HG03342 (cell line): ENCODE measurements around the gene SUPT7L.
"Not testable (repeated sequence)": the region's sequence is repeated elsewhere in the genome, so short reads cannot be mapped to it uniquely, and the experiment has no call there.

ENCODE experiments used
- ATAC-seq: cut with Tn5 transposase; IDR thresholded peaks from one replicate; pipeline ENCODE4 v1.9.1; 2021; ENCODE audit warnings: mild to moderate bottlenecking, moderate library complexity; ENCODE audit not compliant: unreplicated experiment

Gene SUPT7L

DNA sequence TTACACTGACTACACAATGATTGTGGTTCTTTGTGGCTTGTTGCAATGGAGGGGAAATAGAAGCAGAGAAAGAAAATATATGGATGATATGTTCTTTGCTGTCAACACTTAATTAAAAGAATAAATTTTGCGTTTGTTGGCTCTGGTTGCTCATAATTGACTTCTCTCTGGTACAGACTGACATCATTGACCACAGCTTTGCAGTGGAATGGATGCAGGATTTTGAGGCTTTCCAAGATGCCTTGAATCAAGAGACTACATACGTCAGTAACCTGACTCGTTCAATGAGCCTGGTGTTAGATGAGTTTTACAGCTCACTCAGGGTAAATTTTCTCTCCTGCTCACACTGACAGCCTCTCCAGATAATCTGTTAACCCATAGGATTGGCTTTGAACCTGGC, 24.7 kb downstream of the SUPT7L start:
- no peak for ATAC-seq

DNA sequence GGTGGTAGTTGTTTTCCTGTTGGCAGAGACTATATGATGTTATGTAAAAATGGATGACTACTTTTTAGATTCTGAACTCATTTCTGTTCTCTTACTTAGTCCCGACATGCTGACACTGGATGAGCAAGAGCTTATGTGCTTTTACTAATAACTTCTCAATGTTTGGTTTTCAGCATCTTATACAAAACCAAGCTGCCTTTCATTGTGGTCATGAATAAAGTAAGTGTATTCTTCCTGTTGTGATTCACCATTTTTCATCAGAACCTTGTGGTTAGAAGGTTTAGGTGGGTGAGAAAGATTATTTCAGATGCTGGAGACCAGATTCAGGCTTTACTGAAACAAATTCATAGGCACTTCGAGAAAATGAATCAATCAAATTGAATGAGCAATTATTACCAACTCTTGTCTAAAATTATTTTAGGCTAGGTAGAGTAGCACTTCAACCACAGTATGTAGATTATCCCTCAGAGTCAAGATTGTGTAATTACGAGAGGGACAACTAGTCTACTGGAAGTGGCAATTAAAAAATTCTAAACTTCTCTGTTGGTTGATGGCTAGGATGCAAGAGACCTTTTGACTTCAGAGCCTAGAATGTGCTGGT, 25.3 kb downstream of the SUPT7L start:
- no peak for ATAC-seq

DNA sequence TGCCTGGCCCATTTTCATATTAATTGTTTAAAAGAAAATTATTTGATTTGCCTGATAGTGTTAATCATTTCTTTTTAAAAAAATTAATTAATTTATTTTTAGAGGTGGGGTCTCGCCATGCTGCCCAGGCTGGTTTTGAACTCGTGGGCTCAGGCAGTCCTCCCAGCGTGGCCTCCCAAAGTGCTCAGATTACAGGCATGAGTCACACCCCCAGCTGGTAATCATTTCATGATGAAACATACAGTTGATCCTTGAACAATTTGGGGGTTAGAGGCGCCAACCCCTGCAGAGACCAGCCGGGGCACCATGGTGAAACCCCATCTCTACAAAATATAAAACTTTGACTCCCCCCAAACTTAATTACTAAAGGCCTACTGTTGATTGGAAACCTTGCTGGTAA, 26.6 kb downstream of the SUPT7L start:
- no peak for ATAC-seq

DNA sequence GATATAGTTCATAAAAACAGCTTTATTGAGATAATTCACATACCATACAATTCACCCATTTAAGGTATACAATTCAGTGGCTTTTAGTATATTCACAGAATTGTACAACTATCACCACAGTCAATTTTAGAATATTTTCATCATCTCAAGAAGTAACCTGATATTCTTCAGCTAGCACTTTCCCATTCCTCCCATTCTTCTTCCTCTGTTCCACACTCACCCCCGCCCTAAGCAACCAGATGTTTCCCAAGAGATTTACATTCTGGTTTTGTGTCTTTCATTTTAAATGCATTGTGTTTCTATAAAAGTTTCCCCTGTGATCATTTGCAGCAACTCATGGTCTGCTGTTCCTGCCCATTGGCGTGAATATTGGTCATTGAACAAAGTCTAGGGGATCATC, 29.1 kb downstream of the SUPT7L start:
- no peak for ATAC-seq

DNA sequence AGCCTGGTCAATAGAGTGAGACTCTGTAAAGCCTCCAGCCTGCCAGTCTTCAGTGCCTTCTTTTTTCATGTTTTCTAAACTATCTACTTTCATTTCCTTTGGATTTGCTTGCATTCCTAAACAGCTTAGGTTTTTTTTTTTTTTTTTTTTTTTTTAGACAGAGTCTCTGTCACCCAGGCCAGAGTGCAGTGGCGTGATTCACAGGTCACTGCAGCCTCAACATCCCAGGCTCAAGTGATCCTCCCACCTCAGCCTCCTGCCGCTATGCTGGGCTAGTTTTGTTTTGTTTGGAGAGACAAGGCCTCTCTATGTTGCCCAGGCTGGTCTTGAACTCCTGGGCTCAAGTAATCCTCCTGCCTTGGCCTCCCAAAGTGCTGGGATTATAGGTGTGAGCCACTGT, 33.2 kb downstream of the SUPT7L start:
- not testable (repeated sequence) for ATAC-seq

DNA sequence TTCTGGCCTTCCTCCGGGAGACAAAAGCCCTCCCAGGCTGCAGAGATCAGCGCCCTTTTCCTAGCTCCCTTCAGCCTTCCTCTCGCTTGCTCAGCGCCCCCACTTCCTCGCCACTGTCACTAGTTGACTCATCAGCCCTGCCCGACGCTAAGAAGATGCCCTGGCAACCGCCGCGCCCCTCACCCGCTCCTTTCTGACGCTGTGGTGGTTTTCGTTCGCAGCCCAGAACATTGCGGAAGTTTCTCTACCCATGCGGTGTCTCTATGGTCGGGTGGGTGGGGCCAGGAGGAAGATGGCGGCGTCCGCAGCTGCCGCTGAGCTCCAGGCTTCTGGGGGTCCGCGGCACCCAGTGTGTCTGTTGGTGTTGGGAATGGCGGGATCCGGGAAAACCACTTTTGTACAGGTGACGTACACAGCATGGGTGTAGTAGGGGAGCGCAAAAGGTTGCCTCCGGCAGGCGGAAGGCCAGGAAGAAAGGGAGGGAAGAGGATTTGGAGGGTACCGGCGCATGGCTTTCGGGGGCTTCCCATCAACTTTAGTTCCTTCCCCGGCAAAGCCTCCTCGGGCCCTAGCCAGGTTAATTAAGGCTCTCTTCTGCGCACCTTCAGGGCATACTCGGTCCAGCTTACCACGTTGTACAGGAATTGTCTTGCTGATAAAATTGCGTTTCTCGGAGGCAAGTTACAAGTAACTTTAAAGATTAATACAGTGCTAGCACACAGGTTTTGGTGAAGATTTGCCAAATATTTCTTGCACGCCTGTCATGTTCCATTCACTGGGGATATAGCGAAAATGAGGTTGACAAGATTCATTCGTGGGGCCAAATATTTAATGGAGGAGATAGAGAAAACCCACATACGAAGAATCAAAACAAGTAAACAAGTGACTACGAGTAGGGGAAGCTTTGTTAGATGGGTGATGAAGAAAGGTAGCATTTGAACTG, 34.4 kb downstream of the SUPT7L start, which contains the start of the genes CCDC121 and GPN1:
TSS of gene CCDC121 (minus strand) at position 246 of the 943 bp plus-strand sequence. CDS start 1,213 bp downstream, outside the sequence.
TSS of gene GPN1 (plus strand) at position 284 of the 943 bp plus-strand sequence. CDS start at position 293, 9 bp downstream.
- ATAC-seq, result peak; percentile 96

DNA sequence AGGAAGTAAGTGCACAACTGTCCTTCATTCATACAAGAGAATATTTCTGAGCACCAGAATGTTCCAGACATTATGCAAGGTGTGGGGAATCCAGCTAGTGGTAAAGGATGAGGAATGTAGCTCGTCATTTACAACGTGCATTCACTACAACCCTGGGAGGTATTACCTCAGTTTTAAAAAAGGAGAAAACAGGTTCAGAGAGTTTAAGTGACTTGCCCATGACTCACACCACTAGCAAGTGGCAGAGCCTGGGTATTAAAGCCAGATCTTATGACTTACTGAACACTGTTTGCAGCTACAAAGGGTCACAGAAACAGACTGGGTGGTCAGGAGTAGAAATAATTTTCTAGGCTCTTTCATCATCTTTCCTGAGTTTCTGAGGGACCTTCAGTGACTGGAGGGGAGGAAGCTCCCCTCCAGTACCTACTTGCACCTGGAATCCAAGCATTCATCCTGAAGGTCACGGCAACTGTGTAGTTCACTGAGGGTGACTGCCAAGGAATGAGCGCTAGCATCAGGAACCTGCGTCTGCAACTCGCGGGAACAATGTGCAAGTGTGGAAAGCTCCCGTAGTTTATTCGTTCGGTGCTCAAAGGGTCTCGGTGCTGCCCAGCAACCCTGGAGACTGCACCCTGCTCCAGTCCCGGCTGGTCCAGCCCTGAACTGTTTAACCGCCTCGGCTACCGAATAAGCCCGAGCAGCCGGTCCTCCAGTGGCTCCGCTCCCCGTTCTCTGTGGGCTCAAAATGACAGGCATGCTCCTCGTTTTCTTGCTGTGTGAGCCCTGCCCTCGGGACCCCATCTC, 35.2 kb downstream of the SUPT7L start:
- peak; percentile 12 for ATAC-seq

DNA sequence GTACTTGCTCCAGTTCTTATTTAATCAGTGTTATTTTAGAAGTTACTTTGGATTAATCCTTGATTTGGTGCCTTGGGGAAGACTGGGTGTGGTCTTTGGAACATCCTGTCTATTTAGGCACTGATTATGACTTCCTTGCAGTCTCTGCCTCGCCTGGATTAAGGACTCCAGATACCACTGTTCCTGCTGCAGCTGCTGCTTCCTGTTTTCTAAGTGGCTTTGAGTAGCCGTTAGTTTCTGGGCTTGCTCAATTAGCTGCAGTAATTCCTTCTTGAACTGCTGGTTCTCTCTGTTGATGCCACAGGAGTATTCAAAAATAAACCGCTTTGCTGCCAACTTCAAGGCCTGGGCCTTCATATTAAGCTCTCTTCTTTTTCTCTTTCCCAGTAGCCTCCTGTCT, 36.5 kb downstream of the SUPT7L start:
- ATAC-seq, result not testable (repeated sequence)

DNA sequence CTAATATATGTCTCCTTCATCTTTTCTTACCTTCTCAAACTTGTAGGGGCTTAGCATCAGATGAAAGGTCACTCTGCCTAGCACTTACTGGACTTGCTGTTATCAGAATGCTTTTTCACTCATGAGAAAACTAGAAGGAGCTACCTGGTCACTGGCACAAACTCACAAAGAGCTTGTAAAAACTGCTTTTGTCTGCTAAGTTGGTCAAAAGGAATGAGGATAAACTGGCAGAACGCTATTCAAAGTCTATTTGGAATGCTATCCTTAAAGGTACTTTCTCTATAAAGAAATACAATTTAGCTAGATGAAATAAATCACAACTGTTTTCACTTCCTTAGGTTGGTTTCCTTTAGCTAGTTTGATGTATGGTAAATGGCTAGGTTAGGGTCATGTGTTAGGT, 37.1 kb downstream of the SUPT7L start:
- ATAC-seq, result not testable (repeated sequence)

DNA sequence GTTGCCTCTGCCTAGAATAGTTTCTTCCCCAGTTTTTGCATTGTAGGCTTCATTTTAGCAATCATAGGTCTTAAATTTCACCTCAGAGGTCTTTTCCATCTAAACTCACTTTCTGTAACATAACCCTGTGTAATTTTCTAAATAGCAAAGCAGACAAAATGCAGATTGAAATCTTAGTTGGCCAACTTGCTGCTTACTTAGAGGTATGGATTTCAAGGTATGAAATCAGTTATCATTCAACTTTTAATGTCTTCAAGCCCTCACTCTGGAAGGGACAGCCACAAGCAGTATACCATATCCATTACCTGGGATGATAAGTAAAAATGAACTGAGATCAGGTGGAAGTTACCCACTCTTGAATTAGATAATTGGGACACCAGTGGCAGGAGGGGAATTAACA, 38.5 kb downstream of the SUPT7L start:
- no peak for ATAC-seq

DNA sequence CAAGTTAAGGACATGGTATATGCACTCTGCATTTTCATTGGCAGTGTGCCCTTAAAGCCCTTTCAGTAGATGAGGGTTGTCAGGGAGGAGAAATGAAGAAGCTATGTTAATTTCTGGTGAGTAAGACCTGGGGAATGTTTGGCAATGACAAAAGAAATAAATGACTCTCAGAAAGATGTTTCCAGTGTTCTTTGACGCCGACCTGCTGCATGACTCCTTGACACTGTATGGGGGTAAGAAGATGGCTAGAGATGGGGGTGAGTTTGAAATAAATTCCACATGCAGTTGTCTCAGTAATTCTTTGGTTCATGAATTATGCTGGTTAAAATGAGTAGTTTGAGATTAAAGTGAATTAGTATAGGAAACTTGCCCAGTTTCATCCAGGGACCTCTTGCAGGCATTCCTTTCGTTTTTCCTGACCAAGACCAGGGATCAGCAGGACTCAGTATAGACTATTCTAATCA, 40.5 kb downstream of the SUPT7L start:
- no peak for ATAC-seq

DNA sequence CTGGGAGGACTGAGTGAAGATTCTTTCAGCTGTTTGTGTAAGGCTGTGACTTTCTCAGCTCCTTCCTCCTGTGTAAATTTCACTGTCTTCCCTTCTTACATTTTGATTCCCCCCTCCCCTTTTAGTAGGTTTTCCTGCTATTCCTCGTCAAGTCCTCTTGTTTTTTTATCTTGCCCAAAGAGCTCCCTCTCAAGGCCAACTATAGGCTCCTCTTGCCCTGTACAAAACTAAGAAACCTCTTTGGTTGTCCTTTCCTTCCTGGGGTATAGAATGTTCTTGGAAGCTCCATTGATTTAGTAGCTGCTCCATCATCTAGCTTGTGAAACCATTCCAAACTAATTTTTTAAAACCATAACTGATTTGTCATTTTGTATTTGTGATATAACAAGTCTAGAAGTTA, 41.9 kb downstream of the SUPT7L start:
- ATAC-seq, result no peak

DNA sequence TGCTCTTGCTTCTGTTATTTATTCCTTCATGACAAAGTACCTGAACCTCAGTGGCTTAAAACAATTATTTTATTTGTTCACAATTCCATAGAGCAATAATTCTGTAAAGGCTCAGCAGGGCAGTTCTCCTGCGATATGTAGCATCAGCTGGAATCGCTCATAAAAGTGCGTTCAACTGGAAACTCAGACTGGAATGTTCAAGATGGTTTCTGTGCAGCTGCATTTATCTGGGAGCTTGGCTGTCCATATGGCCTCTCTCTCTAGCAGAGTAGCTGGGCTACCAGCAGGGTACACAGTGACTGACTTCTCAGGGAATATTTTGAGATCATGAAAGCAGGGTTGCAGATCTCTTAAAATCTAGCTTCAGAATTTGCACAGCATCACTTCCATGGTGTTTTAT, 48.1 kb downstream of the SUPT7L start:
- no peak for ATAC-seq

DNA sequence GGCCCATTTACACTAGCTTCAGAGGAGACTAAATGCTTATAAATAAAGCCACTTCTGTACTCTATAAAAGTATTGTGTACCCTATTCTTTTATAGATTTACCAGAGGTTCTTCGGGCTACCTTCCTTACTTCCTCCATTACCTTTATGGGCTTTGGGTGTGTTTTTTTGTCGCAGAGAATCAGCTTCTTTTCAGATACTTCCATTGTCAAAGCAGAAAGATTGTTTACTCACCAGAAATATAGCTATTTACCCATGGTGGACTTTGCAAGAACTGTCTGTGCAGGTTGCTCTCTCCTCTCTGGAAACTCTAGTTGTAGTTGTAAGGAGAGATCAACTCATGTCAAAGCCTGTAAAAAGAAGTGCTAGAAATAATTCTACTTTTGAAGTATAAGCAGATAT, 49.4 kb downstream of the SUPT7L start:
- ATAC-seq, result no peak

DNA sequence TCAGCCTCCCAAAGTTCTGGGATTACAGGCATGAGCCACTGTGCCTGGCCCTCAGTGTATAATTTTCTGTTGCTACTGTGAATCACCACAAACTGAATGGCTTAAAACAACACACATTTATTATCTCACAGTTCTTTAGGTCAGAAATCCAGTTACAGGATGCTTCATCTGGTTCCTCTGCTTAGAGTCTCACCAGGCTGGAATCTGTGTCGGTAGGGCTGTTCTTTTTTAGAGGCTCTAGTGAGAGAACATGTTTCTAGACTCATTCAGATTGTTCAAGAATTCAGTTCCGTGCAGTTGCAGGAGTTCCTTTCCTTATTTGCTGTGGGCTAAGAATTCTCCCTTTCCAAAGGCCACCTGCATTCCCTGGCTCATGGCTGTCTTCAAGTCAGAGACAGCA, 56.8 kb downstream of the SUPT7L start:
- no peak for ATAC-seq
